Amniotic epithelial cell (primary cell): ENCODE measurements around the gene MYO10.
"Not testable (repeated sequence)": the region's sequence is repeated elsewhere in the genome, so short reads cannot be mapped to it uniquely, and the experiment has no call there.

Experiments used
- DNase-seq: peaks from one replicate; pipeline ENCODE4 v3.0.0-alpha.2; 2010; ENCODE audit warnings: low read depth

Gene MYO10

GRCh38 chr5:16781828-16782626 is 154.1 kb downstream of the MYO10 start:
- DNase-seq: no peak

- no peak for DNase-seq
Measured at GRCh38 chr5:16780325-16780724, 155.8 kb downstream of the MYO10 start.

GRCh38 chr5:16777432-16777831 is 158.7 kb downstream of the MYO10 start:
- DNase-seq: no peak

- no peak for DNase-seq
Measured at GRCh38 chr5:16776611-16777251, 159.4 kb downstream of the MYO10 start.

GRCh38 chr5:16774806-16775205 is 161.3 kb downstream of the MYO10 start:
- DNase-seq: peak; percentile 64

- peak; percentile 67 for DNase-seq
Measured at GRCh38 chr5:16773991-16774390, 162.1 kb downstream of the MYO10 start.

GRCh38 chr5:16772556-16772955 is 163.5 kb downstream of the MYO10 start:
- DNase-seq: no peak

- no peak for DNase-seq
Measured at GRCh38 chr5:16768184-16768583, 167.9 kb downstream of the MYO10 start.

GRCh38 chr5:16763211-16763610 is 172.9 kb downstream of the MYO10 start:
- DNase-seq: no peak

GRCh38 chr5:16759147-16759773 is 176.8 kb downstream of the MYO10 start:
- no peak for DNase-seq

GRCh38 chr5:16757989-16758501 is 178.0 kb downstream of the MYO10 start:
- DNase-seq: no peak

GRCh38 chr5:16757577-16757976 is 178.5 kb downstream of the MYO10 start:
- not testable (repeated sequence) for DNase-seq

GRCh38 chr5:16757146-16757545 is 178.9 kb downstream of the MYO10 start:
- DNase-seq: no peak

- DNase-seq: no peak
Measured at GRCh38 chr5:16756692-16757091, 179.4 kb downstream of the MYO10 start.

GRCh38 chr5:16755641-16756040 is 180.4 kb downstream of the MYO10 start:
- no peak for DNase-seq

GRCh38 chr5:16754601-16755000 is 181.5 kb downstream of the MYO10 start:
- DNase-seq: peak; percentile 26

GRCh38 chr5:16754086-16754485 is 182.0 kb downstream of the MYO10 start:
- DNase-seq: no peak

- no peak for DNase-seq
Measured at GRCh38 chr5:16750445-16750844, 185.6 kb downstream of the MYO10 start.

GRCh38 chr5:16749626-16750025 is 186.5 kb downstream of the MYO10 start:
- no peak for DNase-seq

- DNase-seq: peak; percentile 37
Measured at GRCh38 chr5:16744164-16744880, 191.8 kb downstream of the MYO10 start.

GRCh38 chr5:16742938-16743337 is 193.2 kb downstream of the MYO10 start:
- DNase-seq: peak; percentile 16

- DNase-seq: peak; percentile 92
Measured at GRCh38 chr5:16740811-16741392, 195.2 kb downstream of the MYO10 start.
